IPS-18a (cell line): Measurements from ENCODE around the gene PIK3CD.

Experiments used
- H3K27ac ChIP-seq: one replicate; pipeline ENCODE4 v1.5.1; 2013; ENCODE audit warnings: low read length
- H3K27me3 ChIP-seq: one replicate; pipeline ENCODE4 v1.6.1; 2013; ENCODE audit warnings: mild to moderate bottlenecking, low read length; ENCODE audit not compliant: control insufficient read depth, insufficient read depth
- H3K36me3 ChIP-seq: one replicate; pipeline ENCODE4 v1.6.1; 2013; ENCODE audit warnings: low read depth, low read length; ENCODE audit not compliant: control insufficient read depth
- H3K4me1 ChIP-seq: one replicate; pipeline ENCODE4 v1.6.1; 2013; ENCODE audit warnings: low read depth, low read length; ENCODE audit not compliant: control insufficient read depth
- H3K4me3 ChIP-seq: one replicate; pipeline ENCODE4 v1.5.1; 2013; ENCODE audit warnings: low read length
- H3K9ac ChIP-seq: one replicate; pipeline ENCODE4 v1.6.1; 2013; ENCODE audit warnings: mild to moderate bottlenecking, low read length, moderate library complexity
- H3K9me3 ChIP-seq: one replicate; pipeline ENCODE4 v1.6.1; 2013; ENCODE audit warnings: low read depth, low read length; ENCODE audit not compliant: control insufficient read depth

PIK3CD gene

DNA sequence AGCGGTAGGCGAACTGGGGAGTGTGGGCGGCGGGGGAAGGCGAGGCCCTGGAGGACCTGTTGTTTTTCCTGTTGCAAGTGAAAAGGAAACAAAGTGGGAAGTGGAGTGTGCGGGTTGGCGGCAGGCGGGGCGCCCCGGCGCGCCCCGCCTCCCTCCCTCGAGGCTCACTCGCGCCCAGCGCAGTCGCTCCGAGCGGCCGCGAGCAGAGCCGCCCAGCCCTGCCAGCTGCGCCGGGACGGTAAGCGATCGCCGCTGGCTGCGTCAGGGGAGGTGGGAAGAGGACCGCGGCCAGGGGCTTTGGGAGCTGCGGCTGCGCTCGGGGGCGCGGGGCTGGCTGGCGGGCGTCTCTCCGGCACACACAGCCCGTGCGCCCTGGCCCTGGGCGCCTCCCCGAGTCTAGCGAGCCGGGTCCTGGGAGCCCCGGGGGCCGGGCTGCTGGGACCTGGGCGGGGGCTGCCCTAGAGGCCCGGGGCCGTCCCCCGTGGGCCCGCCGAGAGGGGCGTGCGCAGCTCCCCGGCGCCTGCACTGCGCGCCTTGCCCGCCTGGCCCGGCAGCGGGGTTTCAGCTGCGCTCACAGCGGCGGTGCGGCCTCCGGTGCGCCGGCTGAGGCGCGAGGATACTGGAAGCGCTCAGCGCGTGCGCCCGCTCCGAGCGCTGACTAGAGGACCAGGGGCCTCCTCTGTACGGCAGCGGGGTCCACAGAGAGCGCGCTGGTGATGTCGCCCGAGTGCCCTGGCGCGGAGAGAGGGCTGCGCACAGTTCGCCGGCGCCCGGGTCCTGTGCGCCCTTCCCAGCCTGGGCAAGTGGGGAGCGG, at the start of gene PIK3CD:
TSS of gene PIK3CD (plus strand) at position 167 of the 814 bp plus-strand sequence. CDS start 58,725 bp downstream, outside the sequence.
- Histone ChIP-seq H3K9me3 (no peaks in the 10 kb centered on the region), H3K36me3 (no peaks in the 10 kb centered on the region), H3K9ac (peak within 1 kb of the TSS; percentile 18), H3K27me3 (peaks cover 42% of the 10 kb centered on the region), H3K4me1 (no peaks in the 10 kb centered on the region), H3K27ac (no peak within 1 kb of the TSS), H3K4me3 (peak within 1 kb of the TSS; percentile 60)

DNA sequence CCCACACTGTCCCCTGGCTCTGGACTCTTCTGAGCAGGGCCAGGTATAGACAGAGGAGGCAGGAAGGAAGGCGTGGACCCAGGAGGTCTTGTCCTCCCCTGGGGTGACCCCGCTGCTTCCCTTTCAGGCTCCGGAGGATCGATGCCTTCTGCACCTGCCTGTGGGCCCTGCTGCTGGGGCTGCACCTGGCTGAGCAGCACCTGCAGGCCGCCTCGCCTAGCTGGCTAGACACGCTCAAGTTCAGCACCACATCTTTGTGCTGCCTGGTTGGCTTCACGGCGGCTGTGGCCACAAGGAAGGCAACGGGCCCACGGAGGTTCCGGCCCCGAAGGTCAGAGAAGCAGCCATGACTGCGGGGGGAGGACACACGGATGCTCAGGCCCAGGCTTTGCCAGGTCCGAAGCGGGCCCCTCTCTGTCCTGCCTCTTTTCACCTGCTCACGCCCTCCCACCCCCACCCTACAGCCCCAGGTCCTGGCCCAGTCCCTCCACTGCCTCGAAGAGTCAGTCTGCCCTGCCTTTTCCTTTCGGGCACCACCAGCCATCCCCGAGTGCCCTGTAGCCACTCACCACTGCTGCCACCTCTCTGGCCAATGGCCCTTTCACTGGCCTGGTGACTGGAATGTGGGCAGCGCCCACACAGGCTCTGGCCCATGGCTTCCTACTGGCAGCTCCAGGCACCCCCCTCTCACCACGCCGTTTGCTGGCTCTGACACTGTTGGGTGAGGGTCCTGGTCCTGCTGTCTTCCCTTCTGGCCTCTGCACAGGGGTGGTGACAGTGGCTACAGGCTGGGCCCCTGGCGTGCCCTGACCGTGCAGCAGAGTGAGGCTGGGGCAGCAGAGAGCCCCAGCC, 49.4 kb upstream of the PIK3CD start:
- Histone ChIP-seq H3K27ac (no peak overlapping the region), H3K4me1 (no peaks in the 10 kb centered on the region), H3K36me3 (peaks cover 50% of the 10 kb centered on the region), H3K9me3 (no peaks in the 10 kb centered on the region), H3K9ac (no peak overlapping the region), H3K4me3 (no peak overlapping the region), H3K27me3 (no peaks in the 10 kb centered on the region)

DNA sequence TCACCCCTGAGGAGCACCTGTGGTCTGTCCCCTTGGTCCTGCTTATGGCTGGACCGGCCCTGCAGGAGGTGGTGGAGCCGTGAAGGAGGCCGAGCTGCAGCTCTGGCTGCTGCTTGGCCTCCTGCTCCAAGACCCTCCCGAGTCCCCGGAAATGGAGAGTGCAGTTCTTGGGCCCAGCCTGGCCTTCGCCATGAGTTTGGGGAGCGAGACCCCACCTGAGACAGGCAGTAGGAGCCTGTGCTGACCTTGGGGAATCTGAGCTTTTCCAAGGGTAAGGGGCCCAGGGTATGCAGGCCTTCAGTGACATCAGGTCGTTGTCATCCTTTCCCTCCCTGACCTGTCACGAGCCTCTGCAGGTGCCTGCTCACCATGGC, 48.8 kb upstream of the PIK3CD start:
- Histone ChIP-seq H3K9ac (no peak overlapping the region), H3K27ac (no peak overlapping the region), H3K9me3 (no peaks in the 10 kb centered on the region), H3K36me3 (peaks cover 51% of the 10 kb centered on the region), H3K4me1 (no peaks in the 10 kb centered on the region), H3K4me3 (no peak overlapping the region), H3K27me3 (no peaks in the 10 kb centered on the region)

DNA sequence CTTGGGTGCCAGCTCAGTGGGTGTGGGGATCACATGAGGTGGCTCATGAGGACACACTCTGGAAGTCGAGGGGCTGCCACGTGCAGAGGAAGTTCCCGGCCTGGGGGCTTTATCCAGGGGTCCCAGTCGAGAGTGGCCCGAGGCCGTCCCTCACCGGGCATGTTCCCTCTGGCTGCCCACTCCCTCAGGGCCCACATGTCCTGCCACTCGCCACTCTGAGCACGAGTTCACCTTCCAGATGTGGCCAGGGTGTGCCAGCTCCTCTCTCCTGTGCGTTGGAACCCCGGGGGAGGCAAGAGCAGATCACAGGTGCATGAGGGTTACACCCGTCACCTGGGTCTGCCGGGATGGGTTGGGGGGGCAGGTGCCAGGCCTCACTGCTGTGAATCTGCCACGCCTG, 48.2 kb upstream of the PIK3CD start:
- no peaks in the 10 kb centered on the region for H3K27me3 ChIP-seq
- no peak overlapping the region for H3K4me3 ChIP-seq
- peaks cover 46% of the 10 kb centered on the region for H3K36me3 ChIP-seq
- H3K4me1 ChIP-seq = no peaks in the 10 kb centered on the region
- H3K9me3 ChIP-seq = no peaks in the 10 kb centered on the region
- no peak overlapping the region for H3K27ac ChIP-seq
- H3K9ac ChIP-seq = no peak overlapping the region

DNA sequence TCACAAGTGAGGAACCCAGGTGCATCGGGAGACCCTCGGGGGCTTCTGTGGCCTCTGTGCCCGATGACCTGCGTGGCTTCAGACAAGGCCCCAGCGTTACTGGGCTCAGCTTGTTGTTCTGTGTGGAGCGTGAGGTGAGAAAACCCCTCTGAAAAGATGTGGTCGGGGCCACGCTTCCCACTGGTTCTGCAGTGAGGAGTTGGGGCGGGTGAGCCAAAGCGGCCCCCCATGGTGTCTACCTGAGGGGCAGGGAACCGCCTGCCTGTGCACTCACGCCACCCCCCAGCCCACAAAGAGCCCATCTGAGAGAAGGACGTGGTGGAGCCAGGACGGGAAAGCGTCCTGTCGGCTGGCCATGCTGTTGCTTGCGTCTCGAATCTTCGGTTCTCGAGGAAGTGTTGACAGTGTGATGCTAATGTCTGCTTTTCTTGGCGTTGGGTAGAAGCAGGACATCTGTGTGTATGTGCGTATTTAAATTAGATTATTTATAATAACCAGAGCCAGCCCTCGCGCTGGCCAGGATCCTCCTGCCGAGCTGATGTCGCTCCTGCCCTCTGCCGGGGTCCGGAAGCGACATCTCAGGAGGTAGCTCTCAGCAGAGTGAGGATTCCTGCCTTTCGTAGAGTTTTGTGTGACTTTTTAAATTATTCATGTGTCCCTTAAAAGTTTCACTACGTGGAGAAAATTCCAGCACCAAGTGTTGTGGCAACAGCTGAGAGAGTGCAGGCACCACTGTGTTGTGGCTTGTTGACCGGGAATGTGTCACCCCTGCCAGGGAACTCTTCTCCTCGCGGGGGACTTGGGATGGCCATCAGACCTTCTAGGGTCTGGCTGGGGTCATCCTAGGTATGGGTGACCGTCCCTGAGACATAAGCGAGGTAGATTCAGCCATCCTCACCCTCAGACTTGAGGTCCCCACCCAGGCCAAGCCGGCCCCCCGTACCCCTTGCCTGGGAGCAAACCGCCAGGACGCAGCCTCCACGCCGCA, 47.5 kb upstream of the PIK3CD start:
- no peak overlapping the region for H3K4me3 ChIP-seq
- H3K36me3 ChIP-seq = peaks cover 45% of the 10 kb centered on the region
- no peaks in the 10 kb centered on the region for H3K27me3 ChIP-seq
- H3K9me3 ChIP-seq = no peaks in the 10 kb centered on the region
- no peak overlapping the region for H3K9ac ChIP-seq
- no peaks in the 10 kb centered on the region for H3K4me1 ChIP-seq
- H3K27ac ChIP-seq = no peak overlapping the region

- H3K4me1 ChIP-seq = no peaks in the 10 kb centered on the region
- H3K4me3 ChIP-seq = no peak overlapping the region
- H3K27me3 ChIP-seq = no peaks in the 10 kb centered on the region
- no peak overlapping the region for H3K9ac ChIP-seq
- H3K36me3 ChIP-seq = peaks cover 43% of the 10 kb centered on the region
- H3K9me3 ChIP-seq = no peaks in the 10 kb centered on the region
- no peak overlapping the region for H3K27ac ChIP-seq
These were observed 46.7 kb upstream of the PIK3CD start for GRCh38 chr1:9604836-9605235.

DNA sequence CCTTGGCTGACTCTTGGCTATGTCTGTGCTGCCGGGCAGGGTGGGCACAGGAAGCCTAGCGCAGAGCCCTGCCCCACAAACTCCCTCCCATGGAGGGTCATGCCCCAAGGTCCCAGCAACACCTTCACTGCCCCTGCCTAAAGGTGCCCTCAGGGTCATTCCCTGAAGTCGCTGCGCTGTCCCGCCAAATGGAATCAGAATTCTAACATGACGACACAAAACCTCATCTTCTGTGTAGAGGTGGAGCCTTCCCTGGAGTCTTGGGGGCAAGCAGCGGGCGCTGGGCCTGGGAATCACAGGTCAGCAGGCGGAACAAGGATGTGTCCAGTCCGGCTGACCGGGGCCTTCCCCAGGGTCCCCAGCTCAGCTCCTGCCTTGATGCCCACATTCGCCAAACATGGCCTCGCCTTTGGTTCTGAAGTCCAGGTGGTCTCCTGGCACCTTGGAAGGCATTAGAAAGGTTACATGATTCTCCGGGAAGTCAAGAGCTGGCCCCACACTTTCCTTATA, 45.5 kb upstream of the PIK3CD start:
- no peak overlapping the region for H3K27ac ChIP-seq
- no peaks in the 10 kb centered on the region for H3K27me3 ChIP-seq
- H3K4me3 ChIP-seq = no peak overlapping the region
- H3K36me3 ChIP-seq = peaks cover 35% of the 10 kb centered on the region
- H3K4me1 ChIP-seq = no peaks in the 10 kb centered on the region
- no peaks in the 10 kb centered on the region for H3K9me3 ChIP-seq
- H3K9ac ChIP-seq = no peak overlapping the region

DNA sequence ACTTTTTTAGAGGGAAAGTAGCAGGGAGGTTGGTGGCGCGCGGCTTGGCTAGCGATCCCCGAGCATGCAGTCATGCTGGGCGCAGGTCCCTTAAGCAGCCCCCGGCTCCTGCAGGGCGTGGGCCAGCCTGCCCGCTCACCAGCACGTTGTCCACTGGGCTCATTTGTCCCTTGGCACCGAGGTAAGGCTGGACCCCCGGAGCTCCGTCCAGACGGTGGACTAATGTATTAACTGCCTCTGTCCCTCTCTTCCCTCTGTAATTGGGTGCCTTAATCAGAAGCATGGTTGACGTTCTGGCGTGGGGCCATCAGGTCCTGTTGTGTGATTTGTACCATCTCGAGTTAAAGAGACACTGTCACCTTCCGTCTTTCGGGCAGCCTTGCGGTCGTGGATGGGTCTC, 45.1 kb upstream of the PIK3CD start:
- H3K36me3 ChIP-seq = peaks cover 31% of the 10 kb centered on the region
- H3K9ac ChIP-seq = no peak overlapping the region
- no peak overlapping the region for H3K27ac ChIP-seq
- H3K27me3 ChIP-seq = no peaks in the 10 kb centered on the region
- H3K4me1 ChIP-seq = no peaks in the 10 kb centered on the region
- H3K9me3 ChIP-seq = no peaks in the 10 kb centered on the region
- no peak overlapping the region for H3K4me3 ChIP-seq

GRCh38 chr1:9606948-9607347, 44.6 kb upstream of the PIK3CD start:
- Histone ChIP-seq H3K4me3 (no peak overlapping the region), H3K27me3 (no peaks in the 10 kb centered on the region), H3K9me3 (no peaks in the 10 kb centered on the region), H3K36me3 (peaks cover 30% of the 10 kb centered on the region), H3K27ac (no peak overlapping the region), H3K4me1 (no peaks in the 10 kb centered on the region), H3K9ac (no peak overlapping the region)

GRCh38 chr1:9607352-9607751, 44.2 kb upstream of the PIK3CD start:
- peaks cover 28% of the 10 kb centered on the region for H3K36me3 ChIP-seq
- H3K27ac ChIP-seq = no peak overlapping the region
- no peak overlapping the region for H3K4me3 ChIP-seq
- H3K27me3 ChIP-seq = no peaks in the 10 kb centered on the region
- no peak overlapping the region for H3K9ac ChIP-seq
- no peaks in the 10 kb centered on the region for H3K9me3 ChIP-seq
- H3K4me1 ChIP-seq = no peaks in the 10 kb centered on the region

- Histone ChIP-seq H3K27ac (no peak overlapping the region), H3K36me3 (peaks cover 17% of the 10 kb centered on the region), H3K4me1 (no peaks in the 10 kb centered on the region)
These were observed 41.5 kb upstream of the PIK3CD start for GRCh38 chr1:9609998-9610397.

More at GRCh38 chr1:9609998-9610397, 41.5 kb upstream of the PIK3CD start:
- no peaks in the 10 kb centered on the region for H3K27me3 ChIP-seq
- H3K9me3 ChIP-seq = no peaks in the 10 kb centered on the region
- H3K4me3 ChIP-seq = no peak overlapping the region
- H3K9ac ChIP-seq = no peak overlapping the region
